ENCODE results near the gene NT5C1A.

Gene NT5C1A

GRCh38 chr1:39620659-39621165 is 51.2 kb downstream of the NT5C1A start:
- TF ChIP-seq CTCF (IDR thresholded peaks at IDR 0.05; ENCODE audit: extremely low read depth, insufficient read depth, missing control alignments), result no peak
- no peak for DNase-seq (ENCODE audit: low spot score)
- in situ Hi-C loops (cut with MboI; ENCODE audit: low pct_unique_long_range_greater_than_20kb, low sequenced_read_pairs, unreplicated experiment), result no loop called here

GRCh38 chr1:39617488-39618049 is 54.3 kb downstream of the NT5C1A start:
- in situ Hi-C loops (cut with MboI; ENCODE audit: low pct_unique_long_range_greater_than_20kb, low sequenced_read_pairs, unreplicated experiment), result no loop called here
- no peak for DNase-seq (ENCODE audit: low spot score)
- TF ChIP-seq CTCF (IDR thresholded peaks at IDR 0.05; ENCODE audit: extremely low read depth, insufficient read depth, missing control alignments), result no peak

GRCh38 chr1:39615086-39615673 is 56.7 kb downstream of the NT5C1A start:
- TF ChIP-seq CTCF (IDR thresholded peaks at IDR 0.05; ENCODE audit: extremely low read depth, insufficient read depth, missing control alignments), result no peak
- DNase-seq (ENCODE audit: low spot score), result no peak
- in situ Hi-C loops (cut with MboI; ENCODE audit: low pct_unique_long_range_greater_than_20kb, low sequenced_read_pairs, unreplicated experiment), result no loop called here

- no peak for DNase-seq (ENCODE audit: low spot score)
- in situ Hi-C loops (cut with MboI; ENCODE audit: low pct_unique_long_range_greater_than_20kb, low sequenced_read_pairs, unreplicated experiment), result no loop called here
- no peak for TF ChIP-seq CTCF (IDR thresholded peaks at IDR 0.05; ENCODE audit: extremely low read depth, insufficient read depth, missing control alignments)
These were observed 57.4 kb downstream of the NT5C1A start for GRCh38 chr1:39614488-39614887.

GRCh38 chr1:39613250-39613649 is 58.7 kb downstream of the NT5C1A start:
- no peak for DNase-seq (ENCODE audit: low spot score)
- in situ Hi-C loops (cut with MboI; ENCODE audit: low pct_unique_long_range_greater_than_20kb, low sequenced_read_pairs, unreplicated experiment), result no loop called here
- no peak for TF ChIP-seq CTCF (IDR thresholded peaks at IDR 0.05; ENCODE audit: extremely low read depth, insufficient read depth, missing control alignments)

- in situ Hi-C loops (cut with MboI; ENCODE audit: low pct_unique_long_range_greater_than_20kb, low sequenced_read_pairs, unreplicated experiment), result no loop called here
- DNase-seq (ENCODE audit: low spot score), result peak; percentile 85
- peak; percentile 92 for TF ChIP-seq CTCF (IDR thresholded peaks at IDR 0.05; ENCODE audit: extremely low read depth, insufficient read depth, missing control alignments)
These were observed 62.1 kb downstream of the NT5C1A start for GRCh38 chr1:39609618-39610331.
